ENCODE data around the gene NSF. TPM values are rescaled to one million over a fixed set of nuclear protein-coding genes. Genes with fewer than 3 reads are reported as not detected.

The NSF gene
- 71.8 and 103 TPM in 2 replicates for total RNA-seq

GRCh38 chr17:46590157-46591146 lies at the start of gene NSF:
Gene NSF, plus strand, starts transcription at chr17:46590669. Its CDS starts 107 bp downstream, at chr17:46590776.

GRCh38 chr17:46579083-46580075 lies 11.1 kb upstream of the NSF start, which contains the start of gene ARL17A:
Gene ARL17A, minus strand, starts transcription at chr17:46579691. Its CDS starts 3,369 bp downstream, at chr17:46576322.

Other genes with a start within 250 kb of the NSF start
- 2.9 and 5.0 TPM in 2 replicates for gene ARL17B, start 228.9 kb upstream of the NSF start, total RNA-seq
- gene LRRC37A2, start 78.2 kb upstream of the NSF start, total RNA-seq, result 5.0 and 12.4 TPM in 2 replicates
- 6.7 and 8.8 TPM in 2 replicates for gene ARL17A, start 11.0 kb upstream of the NSF start, total RNA-seq
- 1.9 and 3.8 TPM in 2 replicates for gene WNT3, start 228.0 kb downstream of the NSF start, total RNA-seq